Measurements from ENCODE around the gene CARNS1. TPM values are rescaled to one million over a fixed set of nuclear protein-coding genes. Genes with fewer than 3 reads are reported as not detected.

The CARNS1 gene
- total and polyA plus RNA-seq, 2 of the 13 experiments (the other 11 are each of a cell fraction or from before 2014, with no cell fraction given): not detected

GRCh38 chr11:67420646-67421429 is 5.4 kb downstream of the CARNS1 start (continued):
- TF ChIP-seq KIAA2018 (CRISPR knock-in tag; IDR thresholded peaks at IDR 0.05; ENCODE audit: borderline replicate concordance) (no peak), MXD3 (CRISPR knock-in tag; IDR thresholded peaks at IDR 0.05) (no peak), FOXP4 (CRISPR knock-in tag; IDR thresholded peaks at IDR 0.05) (no peak), PPARG (CRISPR knock-in tag; conservative IDR thresholded peaks at IDR 0.05) (no peak), MXD4 (CRISPR knock-in tag; IDR thresholded peaks at IDR 0.05) (no peak), ZSCAN21 (CRISPR knock-in tag; IDR thresholded peaks at IDR 0.05; ENCODE audit: borderline replicate concordance) (0 out of 2 replicates have a peak, but pooled peaks have one; percentile 57), ZNF775 (CRISPR knock-in tag; IDR thresholded peaks at IDR 0.05; ENCODE audit: borderline replicate concordance) (no peak), THAP11 (CRISPR knock-in tag; IDR thresholded peaks at IDR 0.05) (no peak), ZNF567 (CRISPR knock-in tag; IDR thresholded peaks at IDR 0.05; ENCODE audit: borderline replicate concordance) (no peak), ZNF234 (CRISPR knock-in tag; conservative IDR thresholded peaks at IDR 0.05) (no peak), ZNF143 (CRISPR knock-in tag; IDR thresholded peaks at IDR 0.05) (no peak), RORA (CRISPR knock-in tag; IDR thresholded peaks at IDR 0.05) (no peak), SMAD3 (CRISPR knock-in tag; IDR thresholded peaks at IDR 0.05) (no peak), ONECUT2 (CRISPR knock-in tag; IDR thresholded peaks at IDR 0.05) (no peak), ZNF260 (CRISPR knock-in tag; IDR thresholded peaks at IDR 0.05; ENCODE audit: borderline replicate concordance, low read depth) (no peak), SPEN (CRISPR knock-in tag; IDR thresholded peaks at IDR 0.05; ENCODE audit: low read depth) (peak; percentile 56), U2AF1 (optimal IDR thresholded peaks at IDR 0.05; ENCODE audit: low read depth, low read length) (no peak)
